Ovary (tissue), 9 donors: ENCODE measurements around the gene FNIP1. TPM values are rescaled to one million over a fixed set of nuclear protein-coding genes. Genes with fewer than 3 reads are reported as not detected.

Source experiments
- DNase-seq, 5 donors: peaks; one replicate each; pipeline ENCODE4 v3.0.0-alpha.2; 2019 to 2020
- H3K27ac ChIP-seq, 2 donors: fragments of 200-600 bp; one replicate each; pipeline versions ENCODE4 v1.5.1 to v1.8.0; 2019 to 2022
- H3K27me3 ChIP-seq: fragments of 200-600 bp; one replicate; pipeline ENCODE4 v1.8.0; 2022
- H3K36me3 ChIP-seq: fragments of 200-600 bp; sonication (generic); one replicate; pipeline ENCODE4 v1.5.1; 2019
- H3K4me1 ChIP-seq: one replicate; pipeline ENCODE4 v1.8.1; 2013; ENCODE audit warnings: mild to moderate bottlenecking, moderate library complexity; ENCODE audit not compliant: insufficient read depth
- H3K4me3 ChIP-seq: fragments of 200-600 bp; sonication (generic); one replicate; pipeline ENCODE4 v1.5.1; 2017
- H3K9me3 ChIP-seq, 2 donors: fragments of 200-600 bp in 1 of 2; sonication (generic) in 1 of 2; one replicate each; pipeline versions ENCODE4 v1.5.1 to v1.8.1; 2013 to 2019; ENCODE audit warnings: mild to moderate bottlenecking in 1 of 2, moderate library complexity in 1 of 2
- CTCF ChIP-seq, 3 donors: fragments of 450-650 bp in 2 of 3; fragments of 200-600 bp in 1 of 3; IDR thresholded peaks; one replicate each; pipeline versions ENCODE4 v1.5.1 to v1.8.0; 2016 to 2022; ENCODE audit warnings: antibody characterized with exemption in 3 of 3, mild to moderate bottlenecking in 1 of 3
- EP300 ChIP-seq: sonication (generic); formaldehyde crosslinking; IDR thresholded peaks from one replicate; pipeline ENCODE4 v1.6.1; 2017; ENCODE audit warnings: antibody characterized with exemption
- POLR2A ChIP-seq: fragments of 450-650 bp; IDR thresholded peaks from one replicate; pipeline ENCODE4 v1.6.1; 2017; ENCODE audit warnings: antibody characterized with exemption, mild to moderate bottlenecking, moderate library complexity
- WGBS, 3 donors: extraction: QIAGEN DNeasy Blood & Tissue Kit in 1 of 3; methylation state at CpG; one replicate each; pipeline versions ENCODE4 v1.1.5 to v1.1.7; 2013 to 2017; 5-methylcytosine and 5-hydroxymethylcytosine counted together
- intact Hi-C, 4 donors: fragments of 100-400 bp; cut with DNase I; formaldehyde crosslinking; loops; one replicate each; pipeline versions ENCODE4 v1.11.0 to v1.15.1; 2022 to 2023
- polyA plus RNA-seq, 2 donors: library from polyadenylated mRNA; stranded (reverse); fragments of 200-250 nt in 1 of 2; fragments of 350-450 nt in 1 of 2; fragmentation: Illumina TruSeq in 1 of 2; extraction: RNeasy Lipid Tissue Mini Kit (QIAGEN cat#74804) in 1 of 2; gene quantifications; one replicate each; pipeline ENCODE4 v1.2.3, GENCODE V29; 2013 to 2014
- total RNA-seq, 7 donors: library from RNA; depleted of rRNA in 2 of 7; stranded (reverse); fragments of >200 nt in 2 of 7; fragmentation: NEBNext Ultra II Directional in 3 of 7; extraction: Animal tissue kit (Norgen Biotek cat#: 25700) in 3 of 7; gene quantifications; one replicate each; pipeline versions ENCODE4 v1.1.0 to v1.2.4, GENCODE V29; 2016 to 2023
- donor health status: DM: no; HTN: no; CAD: no; lungs with moderate emphysema.
- donor health status: DM: no; HTN: no; CAD: no.
- donor health status: Bipolar disorder and iron deficiency.
- donor health status: DM: yes; HTN: yes; CAD: no.
- donor health status: DM: no; HTN: no; CAD: no.
- donor health status: DM: yes; HTN: yes; CAD: no.

The FNIP1 gene
- total and polyA plus RNA-seq, 9 donors: 7.2 to 52.7 (median 39.4) TPM

GRCh38 chr5:131795228-131795627 is 1.6 kb downstream of the FNIP1 start:
- H3K36me3 ChIP-seq: no peaks in the 10 kb centered on the region
- no peak for DNase-seq
- intact Hi-C loops: no loop called here
- peaks cover 5% of the 10 kb centered on the region for H3K4me1 ChIP-seq
- TF ChIP-seq CTCF (IDR thresholded peaks at IDR 0.05): no peak
- 62 to 67% (median 65%) methylated on average over 6 of the region's 6 CpGs for WGBS, 3 donors
- H3K27me3 ChIP-seq: no peaks in the 10 kb centered on the region
- H3K27ac ChIP-seq: no peak overlapping the region
- H3K4me3 ChIP-seq: peak overlapping the region; percentile 96
- H3K9me3 ChIP-seq: no peaks in the 10 kb centered on the region

GRCh38 chr5:131794586-131794985 is 2.2 kb downstream of the FNIP1 start:
- TF ChIP-seq EP300 (no peak), POLR2A (no peak), CTCF (IDR thresholded peaks at IDR 0.05) (no peak)
- Histone ChIP-seq H3K4me3 (no peak overlapping the region), H3K27ac (no peak overlapping the region), H3K27me3 (no peaks in the 10 kb centered on the region), H3K9me3 (no peaks in the 10 kb centered on the region), H3K4me1 (peaks cover 5% of the 10 kb centered on the region), H3K36me3 (no peaks in the 10 kb centered on the region)
- intact Hi-C loops: no loop called here
- WGBS, 3 donors: 80 to 84% (median 83%) methylated on average over 4 of the region's 4 CpGs
- no peak for DNase-seq

GRCh38 chr5:131792896-131793295 is 3.9 kb downstream of the FNIP1 start:
- no peaks in the 10 kb centered on the region for H3K9me3 ChIP-seq
- H3K27me3 ChIP-seq: no peaks in the 10 kb centered on the region
- no peak overlapping the region for H3K4me3 ChIP-seq
- no peak overlapping the region for H3K27ac ChIP-seq
- TF ChIP-seq CTCF (IDR thresholded peaks at IDR 0.05): no peak
- TF ChIP-seq POLR2A: no peak
- no peak for TF ChIP-seq EP300
- intact Hi-C loops: no loop called here
- 97 to 98% (median 97%) methylated on average over 2 of the region's 2 CpGs for WGBS, 3 donors
- peaks cover 5% of the 10 kb centered on the region for H3K4me1 ChIP-seq
- DNase-seq: no peak
- H3K36me3 ChIP-seq: no peaks in the 10 kb centered on the region

GRCh38 chr5:131791866-131792265 is 5.0 kb downstream of the FNIP1 start:
- H3K27ac ChIP-seq: no peak overlapping the region
- no peaks in the 10 kb centered on the region for H3K9me3 ChIP-seq
- DNase-seq: no peak
- H3K36me3 ChIP-seq: no peaks in the 10 kb centered on the region
- H3K4me1 ChIP-seq: peaks cover 10% of the 10 kb centered on the region
- no peaks in the 10 kb centered on the region for H3K27me3 ChIP-seq
- H3K4me3 ChIP-seq: no peak overlapping the region
- TF ChIP-seq EP300 (no peak), CTCF (IDR thresholded peaks at IDR 0.05) (no peak), POLR2A (no peak)
- intact Hi-C loops: no loop called here
- whole genome bisulfite sequencing, 3 donors: 91 to 95% (median 94%) methylated on average over 6 of the region's 6 CpGs

- Histone ChIP-seq H3K27me3 (no peaks in the 10 kb centered on the region), H3K36me3 (no peaks in the 10 kb centered on the region), H3K9me3 (no peaks in the 10 kb centered on the region), H3K27ac (no peak overlapping the region), H3K4me1 (peaks cover 10% of the 10 kb centered on the region), H3K4me3 (no peak overlapping the region)
- WGBS, 3 donors: 95 to 96% (median 95%) methylated on average over 2 of the region's 2 CpGs
- intact Hi-C loops: no loop called here
- DNase-seq: no peak
- no peak for TF ChIP-seq CTCF (IDR thresholded peaks at IDR 0.05)
- no peak for TF ChIP-seq POLR2A
- TF ChIP-seq EP300: no peak
Measured at GRCh38 chr5:131790550-131790949, 6.3 kb downstream of the FNIP1 start.
